Posterior cingulate gyrus (tissue), 11 donors: ENCODE measurements around the gene EPS8L3.
A peak's percentile ranks its signal among the peaks of the same experiment; 100 is the strongest.
"Not testable (repeated sequence)": the region's sequence is repeated elsewhere in the genome, so short reads cannot be mapped to it uniquely, and the experiment has no call there.

Experiments used
- DNase-seq, 10 donors: peaks; one replicate each; pipeline versions ENCODE4 v3.0.0 to v3.0.0-alpha.2; 2020 to 2021; ENCODE audit warnings: mixed read lengths in 3 of 10
- intact Hi-C: fragments of 100-400 bp; cut with DNase I; formaldehyde crosslinking; loops from one replicate; pipeline ENCODE4 v1.15.1; 2023

The EPS8L3 gene

GRCh38 chr1:109721042-109721441 is 42.7 kb downstream of the EPS8L3 start:
- no peak for DNase-seq
- intact Hi-C loops, result no loop called here

- intact Hi-C loops, result no loop called here
- DNase-seq, result no peak
Measured at GRCh38 chr1:109719337-109719837, 44.3 kb downstream of the EPS8L3 start.

- intact Hi-C loops, result no loop called here
- no peak for DNase-seq
Measured at GRCh38 chr1:109718495-109718894, 45.2 kb downstream of the EPS8L3 start.

- DNase-seq, result no peak
- intact Hi-C loops, result no loop called here
Measured at GRCh38 chr1:109717729-109718128, 46.0 kb downstream of the EPS8L3 start.

- intact Hi-C loops, result no loop called here
- no peak for DNase-seq
Measured at GRCh38 chr1:109716570-109717090, 47.1 kb downstream of the EPS8L3 start.

GRCh38 chr1:109716121-109716520 is 47.6 kb downstream of the EPS8L3 start:
- intact Hi-C loops, result no loop called here
- no peak for DNase-seq

- intact Hi-C loops, result no loop called here
- no peak for DNase-seq
Measured at GRCh38 chr1:109714661-109715372, 48.9 kb downstream of the EPS8L3 start.

GRCh38 chr1:109713636-109714035 is 50.1 kb downstream of the EPS8L3 start:
- no peak for DNase-seq
- intact Hi-C loops, result no loop called here

- intact Hi-C loops, result no loop called here
- DNase-seq, result no peak
Measured at GRCh38 chr1:109712321-109712864, 51.3 kb downstream of the EPS8L3 start.

- intact Hi-C loops, result not testable (repeated sequence)
- DNase-seq, result peak in 2 of 10 donors; percentile 62 to 82
Measured at GRCh38 chr1:109711593-109712320, 52.0 kb downstream of the EPS8L3 start, which contains the start of gene GSTM5. Gene GSTM5, plus strand, starts transcription at chr1:109712251. Its CDS starts 62 bp downstream, at chr1:109712313.

GRCh38 chr1:109709822-109710221 is 53.9 kb downstream of the EPS8L3 start:
- DNase-seq, intact Hi-C loops: not testable (repeated sequence)

- DNase-seq, intact Hi-C loops: not testable (repeated sequence)
Measured at GRCh38 chr1:109708949-109709348, 54.8 kb downstream of the EPS8L3 start.

GRCh38 chr1:109705411-109705810 is 58.3 kb downstream of the EPS8L3 start:
- intact Hi-C loops, result no loop called here
- DNase-seq, result no peak

GRCh38 chr1:109704173-109704572 is 59.5 kb downstream of the EPS8L3 start:
- intact Hi-C loops, result no loop called here
- no peak for DNase-seq

GRCh38 chr1:109702940-109703339 is 60.8 kb downstream of the EPS8L3 start:
- intact Hi-C loops, DNase-seq: not testable (repeated sequence)
